Ovary (tissue), 9 donors: ENCODE data around the gene DDX60. TPM values are rescaled to one million over a fixed set of nuclear protein-coding genes. Genes with fewer than 3 reads are reported as not detected.
"Not testable (repeated sequence)": the region's sequence is repeated elsewhere in the genome, so short reads cannot be mapped to it uniquely, and the experiment has no call there.

Experiments
- DNase-seq, 5 donors: peaks; one replicate each; pipeline ENCODE4 v3.0.0-alpha.2; 2019 to 2020
- H3K27ac ChIP-seq, 2 donors: fragments of 200-600 bp; one replicate each; pipeline versions ENCODE4 v1.5.1 to v1.8.0; 2019 to 2022
- H3K27me3 ChIP-seq: fragments of 200-600 bp; one replicate; pipeline ENCODE4 v1.8.0; 2022
- H3K36me3 ChIP-seq: fragments of 200-600 bp; sonication (generic); one replicate; pipeline ENCODE4 v1.5.1; 2019
- H3K4me1 ChIP-seq: one replicate; pipeline ENCODE4 v1.8.1; 2013; ENCODE audit warnings: mild to moderate bottlenecking, moderate library complexity; ENCODE audit not compliant: insufficient read depth
- H3K4me3 ChIP-seq: fragments of 200-600 bp; sonication (generic); one replicate; pipeline ENCODE4 v1.5.1; 2017
- H3K9me3 ChIP-seq, 2 donors: fragments of 200-600 bp in 1 of 2; sonication (generic) in 1 of 2; one replicate each; pipeline versions ENCODE4 v1.5.1 to v1.8.1; 2013 to 2019; ENCODE audit warnings: mild to moderate bottlenecking in 1 of 2, moderate library complexity in 1 of 2
- EP300 ChIP-seq: sonication (generic); formaldehyde crosslinking; IDR thresholded peaks from one replicate; pipeline ENCODE4 v1.6.1; 2017; ENCODE audit warnings: antibody characterized with exemption
- POLR2A ChIP-seq: fragments of 450-650 bp; IDR thresholded peaks from one replicate; pipeline ENCODE4 v1.6.1; 2017; ENCODE audit warnings: antibody characterized with exemption, mild to moderate bottlenecking, moderate library complexity
- WGBS, 3 donors: extraction: QIAGEN DNeasy Blood & Tissue Kit in 1 of 3; methylation state at CpG; one replicate each; pipeline versions ENCODE4 v1.1.5 to v1.1.7; 2013 to 2017; 5-methylcytosine and 5-hydroxymethylcytosine counted together
- intact Hi-C, 4 donors: fragments of 100-400 bp; cut with DNase I; formaldehyde crosslinking; loops; one replicate each; pipeline versions ENCODE4 v1.11.0 to v1.15.1; 2022 to 2023
- polyA plus RNA-seq, 2 donors: library from polyadenylated mRNA; stranded (reverse); fragments of 200-250 nt in 1 of 2; fragments of 350-450 nt in 1 of 2; fragmentation: Illumina TruSeq in 1 of 2; extraction: RNeasy Lipid Tissue Mini Kit (QIAGEN cat#74804) in 1 of 2; gene quantifications; one replicate each; pipeline ENCODE4 v1.2.3, GENCODE V29; 2013 to 2014
- total RNA-seq, 7 donors: library from RNA; depleted of rRNA in 2 of 7; stranded (reverse); fragments of >200 nt in 2 of 7; fragmentation: NEBNext Ultra II Directional in 3 of 7; extraction: Animal tissue kit (Norgen Biotek cat#: 25700) in 3 of 7; gene quantifications; one replicate each; pipeline versions ENCODE4 v1.1.0 to v1.2.4, GENCODE V29; 2016 to 2023
- TF ChIP-seq, protein P1 (sequence below), 3 donors: fragments of 450-650 bp in 2 of 3; fragments of 200-600 bp in 1 of 3; IDR thresholded peaks; one replicate each; pipeline versions ENCODE4 v1.5.1 to v1.8.0; 2016 to 2022; ENCODE audit warnings: antibody characterized with exemption in 3 of 3, mild to moderate bottlenecking in 1 of 3
- donor health status: DM: no; HTN: no; CAD: no; lungs with moderate emphysema.
- donor health status: DM: no; HTN: no; CAD: no.
- donor health status: Bipolar disorder and iron deficiency.
- donor health status: DM: yes; HTN: yes; CAD: no.
- donor health status: DM: no; HTN: no; CAD: no.
- donor health status: DM: yes; HTN: yes; CAD: no.

DDX60 gene
- total and polyA plus RNA-seq, 9 donors, result 12.0 to 31.6 (median 24.8) TPM

DNA sequence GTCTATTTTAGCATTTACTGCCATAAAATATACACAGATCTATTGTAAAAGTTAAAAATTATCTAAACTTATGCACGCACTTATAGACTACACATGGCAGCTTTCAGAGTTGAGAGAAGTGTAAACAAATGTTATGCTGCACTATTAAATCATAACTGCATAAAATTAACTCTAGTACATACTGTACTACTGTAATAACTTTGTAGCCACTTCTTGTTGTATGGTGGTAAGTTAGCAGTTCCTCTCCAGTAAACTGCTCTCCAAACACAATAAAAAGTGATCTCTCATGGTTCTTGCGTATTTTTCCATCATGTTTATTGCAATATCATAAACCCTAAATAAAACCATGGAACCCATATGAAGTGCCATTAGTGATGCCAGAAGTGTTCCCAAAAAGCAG, 9.6 kb downstream of the DDX60 start:
- intact Hi-C loops, result no loop called here
- no peak overlapping the region for H3K27ac ChIP-seq

DNA sequence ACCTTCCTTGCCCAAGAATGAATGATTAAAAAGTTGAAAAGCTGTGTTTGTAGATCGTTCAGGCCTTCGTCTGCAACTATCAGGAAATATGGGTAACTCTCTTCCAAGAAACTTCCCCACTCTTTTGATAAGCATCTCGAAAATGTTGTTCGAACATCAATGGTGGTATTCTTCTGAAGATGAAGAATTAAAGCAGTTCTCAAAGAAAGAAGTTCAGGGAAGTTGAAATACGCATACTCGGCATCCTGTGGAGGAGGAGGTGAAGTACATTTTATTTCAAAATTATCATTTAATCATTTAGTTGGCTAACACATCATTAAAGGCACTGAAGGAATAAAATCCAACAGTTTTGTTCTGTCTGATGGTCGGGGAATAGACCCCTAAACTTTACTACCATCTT, 12.1 kb downstream of the DDX60 start:
- Histone ChIP-seq H3K9me3 (no peaks in the 10 kb centered on the region), H3K27ac (no peak overlapping the region), H3K4me3 (no peak overlapping the region), H3K36me3 (no peaks in the 10 kb centered on the region), H3K4me1 (no peaks in the 10 kb centered on the region), H3K27me3 (no peaks in the 10 kb centered on the region)
- WGBS, 3 donors, result 91 to 93% (median 92%) methylated on average over 7 of the region's 7 CpGs
- TF ChIP-seq POLR2A (no peak), EP300 (no peak)
- TF ChIP-seq, protein P1, sequence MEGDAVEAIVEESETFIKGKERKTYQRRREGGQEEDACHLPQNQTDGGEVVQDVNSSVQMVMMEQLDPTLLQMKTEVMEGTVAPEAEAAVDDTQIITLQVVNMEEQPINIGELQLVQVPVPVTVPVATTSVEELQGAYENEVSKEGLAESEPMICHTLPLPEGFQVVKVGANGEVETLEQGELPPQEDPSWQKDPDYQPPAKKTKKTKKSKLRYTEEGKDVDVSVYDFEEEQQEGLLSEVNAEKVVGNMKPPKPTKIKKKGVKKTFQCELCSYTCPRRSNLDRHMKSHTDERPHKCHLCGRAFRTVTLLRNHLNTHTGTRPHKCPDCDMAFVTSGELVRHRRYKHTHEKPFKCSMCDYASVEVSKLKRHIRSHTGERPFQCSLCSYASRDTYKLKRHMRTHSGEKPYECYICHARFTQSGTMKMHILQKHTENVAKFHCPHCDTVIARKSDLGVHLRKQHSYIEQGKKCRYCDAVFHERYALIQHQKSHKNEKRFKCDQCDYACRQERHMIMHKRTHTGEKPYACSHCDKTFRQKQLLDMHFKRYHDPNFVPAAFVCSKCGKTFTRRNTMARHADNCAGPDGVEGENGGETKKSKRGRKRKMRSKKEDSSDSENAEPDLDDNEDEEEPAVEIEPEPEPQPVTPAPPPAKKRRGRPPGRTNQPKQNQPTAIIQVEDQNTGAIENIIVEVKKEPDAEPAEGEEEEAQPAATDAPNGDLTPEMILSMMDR (IDR thresholded peaks at IDR 0.05), result no peak
- intact Hi-C loops, result no loop called here
- DNase-seq, result no peak

More for the DNA sequence above, 9.6 kb downstream of the DDX60 start:
- 91 to 98% (median 97%) methylated on average over 2 of the region's 2 CpGs for WGBS, 3 donors
- no peak overlapping the region for H3K4me3 ChIP-seq
- no peaks in the 10 kb centered on the region for H3K9me3 ChIP-seq
- TF ChIP-seq POLR2A (no peak), EP300 (no peak)
- TF ChIP-seq, protein P1 (IDR thresholded peaks at IDR 0.05), result no peak
- H3K4me1 ChIP-seq, result no peaks in the 10 kb centered on the region
- DNase-seq, result no peak
- no peaks in the 10 kb centered on the region for H3K36me3 ChIP-seq
- H3K27me3 ChIP-seq, result no peaks in the 10 kb centered on the region

DNA sequence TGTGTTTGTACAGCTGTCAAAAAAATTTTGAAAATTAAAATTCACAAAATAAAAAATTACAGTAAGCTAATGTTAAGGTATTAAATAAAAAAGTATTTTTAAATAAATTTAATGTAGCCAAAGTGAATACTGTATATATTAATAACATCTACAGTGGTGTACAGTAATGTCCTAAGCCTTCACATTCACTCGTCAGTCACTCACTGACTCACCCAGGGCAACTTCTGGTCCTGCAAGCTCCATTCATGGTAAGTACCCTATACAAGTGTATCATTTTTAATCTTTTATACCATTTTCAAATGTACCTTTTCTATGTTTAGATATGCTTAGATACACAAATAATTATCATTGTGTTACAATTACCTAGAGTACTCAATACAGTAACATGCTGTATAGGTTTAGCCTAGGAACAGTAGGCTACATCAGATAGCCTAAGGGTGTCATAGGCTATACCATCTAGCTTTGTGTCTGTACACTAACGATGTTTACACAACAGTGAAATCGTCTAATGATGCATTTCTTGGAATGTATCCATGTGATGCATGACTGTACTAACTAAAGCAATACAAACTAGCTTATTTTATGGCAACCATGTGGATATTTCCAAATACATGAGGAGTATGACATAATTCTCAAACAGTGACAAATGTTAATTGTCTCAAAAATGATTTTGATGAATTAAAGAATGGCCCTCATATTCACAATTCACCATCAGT, 13.7 kb downstream of the DDX60 start:
- H3K27ac ChIP-seq, result no peak overlapping the region
- no peaks in the 10 kb centered on the region for H3K9me3 ChIP-seq
- no peak overlapping the region for H3K4me3 ChIP-seq
- no peaks in the 10 kb centered on the region for H3K36me3 ChIP-seq
- 60 to 63% (median 61%) methylated on average over 3 of the region's 3 CpGs for WGBS, 3 donors
- no peaks in the 10 kb centered on the region for H3K4me1 ChIP-seq
- TF ChIP-seq EP300, result no peak
- no peak for DNase-seq
- no peaks in the 10 kb centered on the region for H3K27me3 ChIP-seq
- intact Hi-C loops, result no loop called here

DNA sequence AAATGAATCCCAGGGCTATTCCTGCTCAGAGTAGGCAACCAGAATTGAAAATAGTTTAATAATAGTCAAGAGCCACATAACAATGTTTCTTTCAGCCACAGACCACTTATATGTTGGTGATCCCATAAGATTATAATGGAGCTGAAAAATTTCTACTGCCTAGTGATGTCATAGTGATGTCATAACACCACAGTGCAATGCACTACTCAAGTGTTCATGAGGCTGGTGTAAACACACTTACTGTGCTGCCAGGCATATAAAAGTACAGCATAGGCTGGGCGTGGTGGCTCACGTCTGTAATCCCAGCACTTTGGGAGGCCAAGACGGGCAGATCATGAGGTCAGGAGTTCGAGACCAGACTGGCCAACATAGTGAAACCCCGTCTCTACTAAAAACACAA, 15.1 kb downstream of the DDX60 start:
- H3K4me1 ChIP-seq, DNase-seq, H3K4me3 ChIP-seq, intact Hi-C loops, H3K9me3 ChIP-seq, H3K36me3 ChIP-seq, H3K27me3 ChIP-seq, H3K27ac ChIP-seq: not testable (repeated sequence)
- 90 to 96% (median 91%) methylated on average over 5 of the region's 5 CpGs for WGBS, 3 donors

DNA sequence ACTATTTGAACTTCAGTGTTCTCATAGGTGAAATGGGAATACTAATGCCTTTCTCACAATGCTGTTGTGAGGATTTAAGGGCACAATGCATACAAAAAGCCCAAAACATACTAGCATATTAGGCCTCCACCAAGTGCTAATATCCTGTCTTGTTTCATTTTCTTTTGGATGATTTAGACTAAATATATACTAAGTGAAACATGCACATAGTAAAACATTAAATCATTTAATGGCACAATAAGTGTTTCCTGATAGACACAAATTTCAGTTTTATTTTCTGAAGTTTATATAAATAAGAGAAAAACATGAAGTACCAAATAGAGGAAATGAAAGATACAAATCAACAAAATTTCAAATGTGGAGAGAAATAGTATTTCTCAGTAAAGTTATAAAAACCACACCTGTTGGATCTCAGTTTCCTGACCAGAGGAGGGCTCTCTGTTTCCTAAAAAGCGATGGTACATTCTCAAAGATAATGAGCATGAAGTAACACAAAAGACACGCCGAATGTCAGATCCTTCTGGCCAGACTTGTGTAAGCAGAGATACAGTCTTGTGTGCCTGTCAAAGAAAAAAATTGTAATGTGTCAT, 25.1 kb downstream of the DDX60 start:
- TF ChIP-seq EP300, result no peak
- no peak for TF ChIP-seq POLR2A
- TF ChIP-seq, protein P1 (IDR thresholded peaks at IDR 0.05), result no peak
- 94 to 96% (median 94%) methylated on average over 3 of the region's 3 CpGs for WGBS, 3 donors
- intact Hi-C loops, result no loop called here

More for the DNA sequence above, 25.1 kb downstream of the DDX60 start:
- no peaks in the 10 kb centered on the region for H3K36me3 ChIP-seq
- no peak for DNase-seq
- no peak overlapping the region for H3K4me3 ChIP-seq
- H3K27ac ChIP-seq, result no peak overlapping the region
- H3K4me1 ChIP-seq, result no peaks in the 10 kb centered on the region
- H3K27me3 ChIP-seq, result no peaks in the 10 kb centered on the region
- no peaks in the 10 kb centered on the region for H3K9me3 ChIP-seq
